HG03175 (cell line): Measurements from ENCODE around the gene CCDC124.
A peak's percentile ranks its signal among the peaks of the same experiment; 100 is the strongest.

Experiments
- ATAC-seq: cut with Tn5 transposase; IDR thresholded peaks from one replicate; pipeline ENCODE4 v1.9.1; 2021; ENCODE audit warnings: mild to moderate bottlenecking, moderate library complexity; ENCODE audit not compliant: unreplicated experiment

The CCDC124 gene

GRCh38 chr19:17933414-17934129, 757 bp downstream of the CCDC124 start:
- ATAC-seq = no peak

- no peak for ATAC-seq
These were observed 3.6 kb downstream of the CCDC124 start for GRCh38 chr19:17936379-17936778.

GRCh38 chr19:17937371-17937900, 4.6 kb downstream of the CCDC124 start:
- ATAC-seq = no peak

- no peak for ATAC-seq
These were observed 5.5 kb downstream of the CCDC124 start for GRCh38 chr19:17938092-17938845.

GRCh38 chr19:17942181-17942580, 9.4 kb downstream of the CCDC124 start:
- no peak for ATAC-seq

- no peak for ATAC-seq
These were observed 9.9 kb downstream of the CCDC124 start for GRCh38 chr19:17942582-17943273.

GRCh38 chr19:17943274-17944221, 10.7 kb downstream of the CCDC124 start:
- no peak for ATAC-seq

- no peak for ATAC-seq
These were observed 11.5 kb downstream of the CCDC124 start for GRCh38 chr19:17944301-17944700.

- peak; percentile 29 for ATAC-seq
These were observed 14.4 kb downstream of the CCDC124 start for GRCh38 chr19:17946965-17947784.

GRCh38 chr19:17947815-17948513, 15.1 kb downstream of the CCDC124 start:
- ATAC-seq = peak; percentile 59

- no peak for ATAC-seq
These were observed 15.7 kb downstream of the CCDC124 start for GRCh38 chr19:17948514-17948900.

GRCh38 chr19:17948931-17949930, 16.4 kb downstream of the CCDC124 start:
- ATAC-seq = no peak

GRCh38 chr19:17949956-17950309, 17.1 kb downstream of the CCDC124 start:
- ATAC-seq = no peak

- no peak for ATAC-seq
These were observed 17.7 kb downstream of the CCDC124 start for GRCh38 chr19:17950310-17951156.

- ATAC-seq = no peak
These were observed 18.6 kb downstream of the CCDC124 start for GRCh38 chr19:17951157-17951989.
